ENCODE measurements around the gene APOL1. TPM values are rescaled to one million over a fixed set of nuclear protein-coding genes. Genes with fewer than 3 reads are reported as not detected.

APOL1 gene
- total RNA-seq, 1 donor from 2014 or later: 1.8 TPM

DNA sequence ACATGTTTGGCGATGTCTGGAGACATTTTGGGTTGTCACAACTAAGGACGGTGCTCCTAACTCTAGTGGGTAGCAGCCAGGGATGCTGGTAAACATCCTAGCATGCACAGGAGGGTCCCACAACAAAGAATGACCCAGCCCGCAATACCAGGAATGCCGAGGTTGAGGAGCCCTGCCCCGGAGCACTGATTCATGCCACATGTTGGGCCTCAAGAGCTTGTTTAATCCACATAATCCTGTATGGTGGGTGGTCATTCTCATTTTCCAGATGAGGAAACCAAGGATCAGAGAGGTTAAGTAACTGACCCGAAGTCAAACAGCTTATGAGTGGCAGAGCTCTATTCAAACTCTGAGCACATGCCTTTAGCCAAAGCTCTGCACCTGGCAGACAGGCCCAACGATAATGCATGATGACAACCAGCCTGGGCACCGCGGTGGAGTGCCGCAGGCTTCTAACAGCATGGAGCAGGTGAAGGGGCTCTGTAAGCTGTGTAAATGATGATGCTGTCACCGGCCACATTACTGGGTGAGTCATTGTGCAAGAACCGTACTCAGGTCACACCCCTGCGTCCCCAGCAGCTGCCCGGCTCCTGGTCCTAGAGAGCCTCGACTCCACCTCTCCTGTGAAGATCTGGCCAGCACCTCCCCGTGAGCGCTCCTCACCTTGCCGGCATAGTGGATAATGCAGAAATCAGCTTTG lies 58.6 kb downstream of the APOL1 start:
- DNase-seq (ENCODE audit: low read depth) (no peak), FAIRE-seq (peak; percentile 23)
- no peaks in the 10 kb centered on the region for H3K27me3 ChIP-seq (ENCODE audit: control insufficient read depth, insufficient read depth, low read length)
- H3K4me3 ChIP-seq (ENCODE audit: low read depth, low read length): no peak overlapping the region
- H3K36me3 ChIP-seq (ENCODE audit: control insufficient read depth, insufficient read depth, low read length): peaks cover 66% of the 10 kb centered on the region
- no peak for TF ChIP-seq CTCF (IDR thresholded peaks at IDR 0.05; ENCODE audit: insufficient read depth, low read length, severe bottlenecking)

DNA sequence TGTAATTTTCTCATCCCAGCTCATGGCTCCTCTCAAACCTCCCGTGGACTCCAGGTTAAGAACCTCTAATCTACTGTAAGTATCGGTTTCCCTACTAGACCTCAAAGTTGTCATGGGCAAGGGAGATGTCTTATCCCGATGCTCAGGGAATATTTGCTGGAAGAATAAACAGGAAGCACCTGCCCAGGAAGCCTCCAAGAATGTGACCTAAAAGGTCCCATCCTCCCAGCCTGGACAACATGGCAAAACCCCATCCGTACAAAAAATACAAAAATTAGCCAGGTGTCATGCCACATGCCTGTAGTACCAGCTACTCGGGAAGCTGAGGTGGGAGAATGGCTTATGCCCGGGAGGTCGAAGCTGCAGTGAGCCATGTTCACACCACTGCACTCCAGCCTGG lies 62.4 kb downstream of the APOL1 start:
- H3K27me3 ChIP-seq (ENCODE audit: control insufficient read depth, insufficient read depth, low read length): no peaks in the 10 kb centered on the region
- H3K4me3 ChIP-seq (ENCODE audit: low read depth, low read length): no peak overlapping the region
- no peak for DNase-seq (ENCODE audit: low read depth)
- TF ChIP-seq CTCF (IDR thresholded peaks at IDR 0.05; ENCODE audit: insufficient read depth, low read length, severe bottlenecking): no peak
- FAIRE-seq: no peak
- H3K36me3 ChIP-seq (ENCODE audit: control insufficient read depth, insufficient read depth, low read length): peaks cover 65% of the 10 kb centered on the region

- H3K36me3 ChIP-seq (ENCODE audit: control insufficient read depth, insufficient read depth, low read length): peaks cover 63% of the 10 kb centered on the region
- no peaks in the 10 kb centered on the region for H3K27me3 ChIP-seq (ENCODE audit: control insufficient read depth, insufficient read depth, low read length)
- no peak for FAIRE-seq
- no peak for DNase-seq (ENCODE audit: low read depth)
- no peak for TF ChIP-seq CTCF (IDR thresholded peaks at IDR 0.05; ENCODE audit: insufficient read depth, low read length, severe bottlenecking)
- no peak overlapping the region for H3K4me3 ChIP-seq (ENCODE audit: low read depth, low read length)
These were observed 63.5 kb downstream of the APOL1 start for GRCh38 chr22:36316419-36316818.

Other genes with a start within 250 kb of the APOL1 start
- gene RBFOX2, start 224.3 kb upstream of the APOL1 start, total RNA-seq: 69.5 and 101 TPM in 2 replicates
- 0.13 TPM in 1 of 2 replicates, not detected in the other for gene APOL3, start 92.4 kb upstream of the APOL1 start, total RNA-seq
- under 0.01 and 0.77 TPM in 2 replicates for gene APOL4, start 51.3 kb upstream of the APOL1 start, total RNA-seq
- gene APOL2, start 13.6 kb upstream of the APOL1 start, total RNA-seq: 7.1 and 13.4 TPM in 2 replicates
- gene MYH9, start 134.8 kb downstream of the APOL1 start, total RNA-seq: 378 and 611 TPM in 2 replicates
- gene TXN2, start 228.5 kb downstream of the APOL1 start, total RNA-seq: 17.9 and 18.1 TPM in 2 replicates